A549 treated with AZD9567 at 1 μM for 4 hours (cell line): ENCODE measurements around the gene ALS2. TPM values are rescaled to one million over a fixed set of nuclear protein-coding genes. Genes with fewer than 3 reads are reported as not detected.

Experiments
- total RNA-seq: library from RNA; stranded (reverse); fragments of 200-300 nt; extraction: Qiagen RNA extraction; gene quantifications from 5 replicates; pipeline ENCODE4 v1.2.3, GENCODE V29; 2022; ENCODE audit not compliant: insufficient read depth

Gene ALS2
- 12.2 to 13.8 TPM (median 12.5 TPM) in 5 replicates for total RNA-seq

DNA sequence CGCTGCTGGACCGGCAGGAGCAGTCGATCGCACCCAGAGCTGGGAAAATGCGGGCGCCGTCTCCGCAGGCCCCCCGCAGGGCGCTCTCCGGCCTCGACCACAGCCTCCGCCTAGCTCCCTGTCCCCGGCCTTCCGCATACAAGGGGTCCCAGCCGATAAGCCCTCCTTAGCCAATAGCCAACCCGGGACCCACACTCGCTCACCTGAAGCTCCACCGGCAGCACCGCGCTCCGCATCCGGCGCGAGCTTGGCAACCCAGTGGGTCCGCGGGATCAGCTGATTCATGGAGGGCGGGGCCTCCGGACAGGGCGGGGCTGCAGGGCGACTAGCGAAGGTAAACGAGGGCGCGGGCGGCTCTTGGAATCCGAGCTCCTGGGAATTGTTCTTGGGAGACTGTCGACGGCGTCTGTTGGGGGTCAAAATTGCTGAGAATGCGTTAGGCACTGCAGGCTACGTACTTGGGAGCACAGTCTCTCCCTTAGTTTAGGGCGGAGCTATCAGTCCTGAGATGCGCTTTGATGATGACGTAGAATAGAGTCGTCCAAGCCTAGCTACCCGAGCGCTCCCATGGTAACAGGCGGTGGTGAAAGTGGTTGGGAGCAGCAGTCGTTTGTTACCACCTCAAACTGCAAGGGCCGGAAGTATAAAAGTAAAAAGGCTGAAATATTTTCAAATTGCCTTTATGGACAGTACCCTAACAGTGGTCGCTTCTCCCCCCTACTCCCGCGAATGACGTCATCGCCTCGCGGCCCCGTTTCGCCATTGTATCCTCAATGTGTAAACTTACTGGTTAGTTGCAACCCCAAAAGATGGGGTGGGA lies at the start of gene ALS2:
Gene ALS2 (minus strand): TSS at position 260 of the 820 bp plus-strand sequence. CDS start 12,048 bp downstream, outside the sequence.

GRCh38 chr2:201806442-201807170 lies 25.9 kb upstream of the ALS2 start, which contains the start of gene CDK15:
CDK15 (plus strand) TSS chr2:201806537; CDS start chr2:201806665, 128 bp downstream.

DNA sequence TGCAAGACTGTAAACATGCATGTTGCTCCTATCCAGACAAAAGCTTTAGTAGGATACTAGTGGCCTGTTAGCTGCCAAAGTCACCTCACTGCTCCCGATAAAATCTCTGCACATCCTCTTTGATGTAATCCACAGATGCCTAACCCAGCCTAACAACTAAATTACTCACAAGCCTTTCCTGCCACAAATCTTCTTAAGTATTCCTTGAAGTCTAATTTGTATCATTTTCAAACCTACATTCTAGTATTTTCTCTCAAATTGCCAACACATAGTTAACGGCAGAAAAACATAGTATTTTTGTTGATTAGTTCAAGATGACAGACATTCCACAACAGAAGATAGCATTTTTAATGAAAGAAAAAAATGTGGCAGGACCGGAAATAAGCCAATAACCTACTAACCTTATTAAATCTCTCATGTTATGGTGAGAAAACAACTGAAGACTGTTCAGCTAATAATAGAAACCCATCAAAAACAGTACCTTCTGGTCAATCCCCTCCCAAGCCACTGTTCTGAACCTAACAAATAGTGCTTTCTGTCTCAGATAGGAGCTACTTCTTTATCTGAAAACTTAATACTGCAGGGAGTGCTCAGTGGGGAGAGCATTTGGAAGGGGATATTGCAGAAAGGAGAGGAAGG lies 82.0 kb downstream of the ALS2 start, which contains the start of gene MPP4:
Gene MPP4 (minus strand): TSS at position 57 of the 639 bp plus-strand sequence. CDS start 4,690 bp downstream, outside the sequence.

Other genes starting within 250 kb of the ALS2 start
- 17.9 to 27.4 TPM (median 19.0 TPM) in 5 replicates for gene TMEM237, start 137.4 kb downstream of the ALS2 start, total RNA-seq
- 0.03 to 0.11 TPM (median 0.07 TPM) in 4 of 5 replicates, not detected in the other for gene MPP4, start 82.3 kb downstream of the ALS2 start, total RNA-seq
- gene CDK15, start 25.6 kb upstream of the ALS2 start, total RNA-seq = not detected in 5 replicates